KMS-11 (cell line): ENCODE measurements around the gene MCUB.
"Not testable (repeated sequence)": the region's sequence is repeated elsewhere in the genome, so short reads cannot be mapped to it uniquely, and the experiment has no call there.

Source experiments
- H2AFZ ChIP-seq: fragments of 200-600 bp; sonication (generic); 2 replicates; pipeline ENCODE4 v1.6.1; 2016; ENCODE audit warnings: antibody characterized with exemption, mixed run types, low read depth
- H3K27ac ChIP-seq: fragments of 200-600 bp; sonication (generic); 2 replicates; pipeline ENCODE4 v1.6.1; 2016; ENCODE audit warnings: mild to moderate bottlenecking, mixed run types
- H3K27me3 ChIP-seq: fragments of 200-600 bp; sonication (generic); 2 replicates; pipeline ENCODE4 v1.6.1; 2017; ENCODE audit warnings: mild to moderate bottlenecking, low read depth, mixed run types, moderate library complexity; ENCODE audit not compliant: insufficient read depth
- H3K36me3 ChIP-seq: fragments of 200-600 bp; sonication (generic); 2 replicates; pipeline ENCODE4 v1.6.1; 2017; ENCODE audit warnings: mild to moderate bottlenecking, mixed run types; ENCODE audit not compliant: insufficient read depth
- H3K4me1 ChIP-seq: fragments of 200-600 bp; sonication (generic); 2 replicates; pipeline ENCODE4 v1.6.1; 2016; ENCODE audit warnings: mild to moderate bottlenecking, low read depth, mixed run types; ENCODE audit not compliant: poor library complexity, severe bottlenecking
- H3K4me2 ChIP-seq: fragments of 200-600 bp; sonication (generic); 2 replicates; pipeline ENCODE4 v1.7.0; 2016; ENCODE audit warnings: mild to moderate bottlenecking, mixed run types
- H3K4me3 ChIP-seq: fragments of 200-600 bp; sonication (generic); IDR thresholded peaks from 2 replicates; pipeline ENCODE4 v1.6.1; 2017; ENCODE audit warnings: low read depth, low read length, mixed read lengths; ENCODE audit not compliant: insufficient read depth
- H3K79me2 ChIP-seq: fragments of 200-600 bp; sonication (generic); 2 replicates; pipeline ENCODE4 v1.6.1; 2016; ENCODE audit warnings: low read depth, mixed run types; ENCODE audit not compliant: insufficient read depth
- H3K9ac ChIP-seq: fragments of 200-600 bp; sonication (generic); 2 replicates; pipeline ENCODE4 v1.6.1; 2016; ENCODE audit warnings: mild to moderate bottlenecking, mixed run types
- H4K20me1 ChIP-seq: fragments of 200-600 bp; sonication (generic); 2 replicates; pipeline ENCODE4 v1.6.1; 2016; ENCODE audit warnings: mild to moderate bottlenecking, mixed run types; ENCODE audit not compliant: insufficient read depth
- CTCF ChIP-seq: fragments of 200-600 bp; sonication (generic); conservative IDR thresholded peaks from 2 replicates; pipeline ENCODE4 v1.6.1; 2017; ENCODE audit warnings: low read depth, mild to moderate bottlenecking, antibody characterized with exemption, low read length, moderate library complexity, mixed read lengths

MCUB gene

GRCh38 chr4:109554971-109555370 is 5.1 kb upstream of the MCUB start:
- Histone ChIP-seq H3K4me1 (peaks cover 8% of the 10 kb centered on the region), H3K9ac (no peak overlapping the region), H3K27me3 (no peaks in the 10 kb centered on the region), H3K4me3 (no peak overlapping the region), H3K4me2 (no peak overlapping the region), H3K27ac (no peak overlapping the region), H2AFZ (no peak overlapping the region), H3K79me2 (no peaks in the 10 kb centered on the region), H3K36me3 (no peaks in the 10 kb centered on the region), H4K20me1 (no peaks in the 10 kb centered on the region)
- TF ChIP-seq CTCF = no peak

DNA sequence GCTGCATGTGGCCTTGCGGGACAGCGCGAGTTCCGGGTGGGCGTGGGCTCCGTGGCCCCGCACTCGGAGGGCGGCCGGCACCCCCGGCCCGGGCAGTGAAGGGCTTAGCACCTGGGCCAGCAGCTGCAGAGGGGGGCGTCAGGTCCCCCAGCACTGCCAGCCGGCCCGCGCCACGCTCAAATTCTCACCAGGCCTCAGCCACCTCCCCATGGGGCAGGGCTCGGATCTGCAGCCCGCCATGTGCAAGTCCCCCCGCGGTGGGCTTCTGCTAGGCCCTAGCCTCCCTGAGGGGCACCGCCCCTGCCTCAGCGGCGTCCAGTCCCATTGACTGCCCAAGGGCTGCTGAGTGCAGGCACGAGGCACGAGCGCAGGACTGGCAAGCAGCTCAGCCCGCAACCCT is 2.6 kb upstream of the MCUB start:
- no peak overlapping the region for H3K9ac ChIP-seq
- no peaks in the 10 kb centered on the region for H3K27me3 ChIP-seq
- peaks cover 9% of the 10 kb centered on the region for H3K79me2 ChIP-seq
- H3K27ac ChIP-seq = no peak overlapping the region
- H3K4me1 ChIP-seq = peaks cover 19% of the 10 kb centered on the region
- no peak overlapping the region for H3K4me3 ChIP-seq
- no peaks in the 10 kb centered on the region for H3K36me3 ChIP-seq
- H2AFZ ChIP-seq = no peak overlapping the region
- no peak overlapping the region for H3K4me2 ChIP-seq
- no peak for TF ChIP-seq CTCF
- peaks cover 4% of the 10 kb centered on the region; the same call in 1 of the 2 replicates for H4K20me1 ChIP-seq

DNA sequence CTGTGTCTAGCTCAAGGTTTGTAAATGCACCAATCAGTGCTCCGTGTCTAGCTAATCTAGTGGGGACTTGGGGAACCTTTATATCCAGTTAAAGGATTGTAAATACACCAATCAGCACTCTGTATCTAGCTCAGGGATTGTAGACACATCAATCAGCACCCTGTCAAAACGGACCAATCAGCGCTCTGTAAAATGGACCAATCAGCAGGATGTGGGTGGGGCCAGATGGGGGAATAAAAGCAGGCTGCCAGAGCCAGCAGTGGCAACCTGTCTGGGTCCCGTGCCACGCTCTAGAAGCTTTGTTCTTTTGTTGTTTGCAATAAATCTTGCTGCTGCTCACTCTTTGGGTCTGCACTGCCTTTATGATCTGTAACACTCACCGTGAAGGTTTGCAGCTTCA is 2.0 kb upstream of the MCUB start:
- H3K27me3 ChIP-seq, H3K27ac ChIP-seq, H3K36me3 ChIP-seq, H3K4me3 ChIP-seq, H3K4me2 ChIP-seq, H3K9ac ChIP-seq, H4K20me1 ChIP-seq, H2AFZ ChIP-seq: not testable (repeated sequence)
- Histone ChIP-seq H3K4me1 (peaks cover 19% of the 10 kb centered on the region), H3K79me2 (peaks cover 14% of the 10 kb centered on the region)

- H4K20me1 ChIP-seq = peaks cover 4% of the 10 kb centered on the region; the same call in 1 of the 2 replicates
- no peak for TF ChIP-seq CTCF
- no peaks in the 10 kb centered on the region for H3K27me3 ChIP-seq
- peak overlapping the region; percentile 61 for H3K27ac ChIP-seq
- H3K4me1 ChIP-seq = peaks cover 19% of the 10 kb centered on the region
- H3K4me3 ChIP-seq = no peak overlapping the region
- no peaks in the 10 kb centered on the region for H3K36me3 ChIP-seq
- H2AFZ ChIP-seq = peak overlapping the region; percentile 77
- H3K79me2 ChIP-seq = peaks cover 21% of the 10 kb centered on the region
- H3K9ac ChIP-seq = peak overlapping the region; percentile 71
- peak overlapping the region; percentile 73 for H3K4me2 ChIP-seq
These were observed 442 bp upstream of the MCUB start for GRCh38 chr4:109559625-109559982.

- H3K36me3 ChIP-seq = no peaks in the 10 kb centered on the region
- peaks cover 19% of the 10 kb centered on the region for H3K4me1 ChIP-seq
- H2AFZ ChIP-seq = peak overlapping the region; percentile 77
- H3K4me2 ChIP-seq = peak overlapping the region; percentile 65
- H3K4me3 ChIP-seq = no peak overlapping the region
- peak overlapping the region; percentile 61 for H3K27ac ChIP-seq
- peaks cover 29% of the 10 kb centered on the region for H3K79me2 ChIP-seq
- TF ChIP-seq CTCF = no peak
- peaks cover 4% of the 10 kb centered on the region; the same call in 1 of the 2 replicates for H4K20me1 ChIP-seq
- H3K27me3 ChIP-seq = no peaks in the 10 kb centered on the region
- H3K9ac ChIP-seq = peak overlapping the region; percentile 71
These were observed 828 bp downstream of the MCUB start for GRCh38 chr4:109560687-109561461.
